HL-60 (cell line): Measurements from ENCODE around the gene MKLN1.

ENCODE experiments used
- DNase-seq, 2 experiments: peaks; one replicate each; pipeline ENCODE4 v3.0.0-alpha.2; 2010 to 2020; ENCODE audit warnings: low read depth in 1 of 2, low spot score in 1 of 2
- H3K27ac ChIP-seq: fragments of 250-450 bp; sonication (Bioruptor Pico); replicated peaks from 2 replicates; pipeline ENCODE4 v1.5.1; 2020; ENCODE audit warnings: mild to moderate bottlenecking, moderate library complexity
- H3K27me3 ChIP-seq: fragments of 250-450 bp; sonication (Bioruptor Pico); 2 replicates; pipeline ENCODE4 v1.5.1; 2021; ENCODE audit warnings: mild to moderate bottlenecking, moderate library complexity; ENCODE audit not compliant: insufficient read depth, poor library complexity, severe bottlenecking
- H3K4me3 ChIP-seq: replicated peaks from 2 replicates; pipeline ENCODE4 v1.5.1; 2011; ENCODE audit warnings: mild to moderate bottlenecking, control low read depth, low read length; ENCODE audit not compliant: insufficient read depth
- GABPA ChIP-seq: IDR thresholded peaks from 2 replicates; pipeline ENCODE4 v1.6.1; 2012; ENCODE audit warnings: low read depth
- POLR2AphosphoS5 ChIP-seq: IDR thresholded peaks from 2 replicates; pipeline ENCODE4 v1.6.1; 2012; ENCODE audit warnings: low read depth
- SPI1 ChIP-seq: IDR thresholded peaks from 2 replicates; pipeline ENCODE4 v1.6.1; 2012; ENCODE audit warnings: low read depth, mild to moderate bottlenecking, borderline replicate concordance
- TF ChIP-seq, protein P1 (sequence below): IDR thresholded peaks from 2 replicates; pipeline ENCODE4 v1.6.1; 2012; ENCODE audit warnings: low read depth; ENCODE audit not compliant: insufficient replicate concordance
- TF ChIP-seq, protein P2 (sequence below): IDR thresholded peaks from one replicate; pipeline ENCODE4 v1.5.1; 2011; ENCODE audit warnings: low read length, control low read depth, inconsistent platforms; ENCODE audit not compliant: insufficient read depth

Gene MKLN1

DNA sequence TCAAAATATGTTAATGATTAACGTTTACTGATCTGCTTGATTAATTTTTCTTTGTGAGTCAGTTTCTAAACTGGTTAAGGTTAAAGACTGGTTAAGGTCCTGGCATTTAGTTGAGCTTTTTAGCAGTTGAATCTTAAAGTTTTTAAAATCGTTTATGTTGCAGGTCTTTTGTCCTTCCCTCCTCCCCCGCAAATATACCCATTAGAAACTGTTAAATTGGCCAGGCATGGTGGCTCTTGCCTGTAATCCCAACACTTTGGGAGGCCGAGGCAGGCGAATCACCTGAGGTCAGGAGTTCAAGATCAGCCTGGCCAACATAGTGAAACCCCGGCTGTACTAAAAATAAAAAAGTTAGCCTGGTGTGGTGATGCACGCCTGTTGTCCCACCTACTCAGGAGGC lies 127.9 kb downstream of the MKLN1 start:
- H3K4me3 ChIP-seq, result no peak overlapping the region
- TF ChIP-seq GABPA, result no peak
- no peak for TF ChIP-seq SPI1
- TF ChIP-seq, protein P1, sequence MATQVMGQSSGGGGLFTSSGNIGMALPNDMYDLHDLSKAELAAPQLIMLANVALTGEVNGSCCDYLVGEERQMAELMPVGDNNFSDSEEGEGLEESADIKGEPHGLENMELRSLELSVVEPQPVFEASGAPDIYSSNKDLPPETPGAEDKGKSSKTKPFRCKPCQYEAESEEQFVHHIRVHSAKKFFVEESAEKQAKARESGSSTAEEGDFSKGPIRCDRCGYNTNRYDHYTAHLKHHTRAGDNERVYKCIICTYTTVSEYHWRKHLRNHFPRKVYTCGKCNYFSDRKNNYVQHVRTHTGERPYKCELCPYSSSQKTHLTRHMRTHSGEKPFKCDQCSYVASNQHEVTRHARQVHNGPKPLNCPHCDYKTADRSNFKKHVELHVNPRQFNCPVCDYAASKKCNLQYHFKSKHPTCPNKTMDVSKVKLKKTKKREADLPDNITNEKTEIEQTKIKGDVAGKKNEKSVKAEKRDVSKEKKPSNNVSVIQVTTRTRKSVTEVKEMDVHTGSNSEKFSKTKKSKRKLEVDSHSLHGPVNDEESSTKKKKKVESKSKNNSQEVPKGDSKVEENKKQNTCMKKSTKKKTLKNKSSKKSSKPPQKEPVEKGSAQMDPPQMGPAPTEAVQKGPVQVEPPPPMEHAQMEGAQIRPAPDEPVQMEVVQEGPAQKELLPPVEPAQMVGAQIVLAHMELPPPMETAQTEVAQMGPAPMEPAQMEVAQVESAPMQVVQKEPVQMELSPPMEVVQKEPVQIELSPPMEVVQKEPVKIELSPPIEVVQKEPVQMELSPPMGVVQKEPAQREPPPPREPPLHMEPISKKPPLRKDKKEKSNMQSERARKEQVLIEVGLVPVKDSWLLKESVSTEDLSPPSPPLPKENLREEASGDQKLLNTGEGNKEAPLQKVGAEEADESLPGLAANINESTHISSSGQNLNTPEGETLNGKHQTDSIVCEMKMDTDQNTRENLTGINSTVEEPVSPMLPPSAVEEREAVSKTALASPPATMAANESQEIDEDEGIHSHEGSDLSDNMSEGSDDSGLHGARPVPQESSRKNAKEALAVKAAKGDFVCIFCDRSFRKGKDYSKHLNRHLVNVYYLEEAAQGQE, result no peak
- no peak for TF ChIP-seq POLR2AphosphoS5
- TF ChIP-seq, protein P2, sequence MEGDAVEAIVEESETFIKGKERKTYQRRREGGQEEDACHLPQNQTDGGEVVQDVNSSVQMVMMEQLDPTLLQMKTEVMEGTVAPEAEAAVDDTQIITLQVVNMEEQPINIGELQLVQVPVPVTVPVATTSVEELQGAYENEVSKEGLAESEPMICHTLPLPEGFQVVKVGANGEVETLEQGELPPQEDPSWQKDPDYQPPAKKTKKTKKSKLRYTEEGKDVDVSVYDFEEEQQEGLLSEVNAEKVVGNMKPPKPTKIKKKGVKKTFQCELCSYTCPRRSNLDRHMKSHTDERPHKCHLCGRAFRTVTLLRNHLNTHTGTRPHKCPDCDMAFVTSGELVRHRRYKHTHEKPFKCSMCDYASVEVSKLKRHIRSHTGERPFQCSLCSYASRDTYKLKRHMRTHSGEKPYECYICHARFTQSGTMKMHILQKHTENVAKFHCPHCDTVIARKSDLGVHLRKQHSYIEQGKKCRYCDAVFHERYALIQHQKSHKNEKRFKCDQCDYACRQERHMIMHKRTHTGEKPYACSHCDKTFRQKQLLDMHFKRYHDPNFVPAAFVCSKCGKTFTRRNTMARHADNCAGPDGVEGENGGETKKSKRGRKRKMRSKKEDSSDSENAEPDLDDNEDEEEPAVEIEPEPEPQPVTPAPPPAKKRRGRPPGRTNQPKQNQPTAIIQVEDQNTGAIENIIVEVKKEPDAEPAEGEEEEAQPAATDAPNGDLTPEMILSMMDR, result no peak
- H3K27ac ChIP-seq, result no peak overlapping the region
- DNase-seq, result no peak
- H3K27me3 ChIP-seq, result no peaks in the 10 kb centered on the region

DNA sequence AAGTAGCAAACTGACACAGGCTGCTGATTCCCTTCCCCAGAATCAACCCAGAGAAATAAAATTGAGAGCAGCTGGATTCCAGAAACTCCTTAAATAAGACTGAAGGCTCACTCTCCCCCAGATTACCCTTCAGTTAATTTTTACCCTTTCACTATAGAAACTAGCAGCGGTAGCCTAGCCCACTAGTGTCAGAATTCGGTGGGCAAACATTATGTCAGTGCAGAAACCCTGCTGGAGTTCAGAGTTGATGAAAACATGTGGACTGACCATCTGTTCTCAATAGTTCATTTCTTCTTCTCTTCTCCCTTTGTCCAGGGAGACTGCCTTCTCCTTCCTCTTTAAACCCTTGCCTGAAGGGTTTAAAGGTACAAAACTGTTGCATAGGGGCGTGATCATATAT lies 128.7 kb downstream of the MKLN1 start:
- no peak overlapping the region for H3K4me3 ChIP-seq

DNA sequence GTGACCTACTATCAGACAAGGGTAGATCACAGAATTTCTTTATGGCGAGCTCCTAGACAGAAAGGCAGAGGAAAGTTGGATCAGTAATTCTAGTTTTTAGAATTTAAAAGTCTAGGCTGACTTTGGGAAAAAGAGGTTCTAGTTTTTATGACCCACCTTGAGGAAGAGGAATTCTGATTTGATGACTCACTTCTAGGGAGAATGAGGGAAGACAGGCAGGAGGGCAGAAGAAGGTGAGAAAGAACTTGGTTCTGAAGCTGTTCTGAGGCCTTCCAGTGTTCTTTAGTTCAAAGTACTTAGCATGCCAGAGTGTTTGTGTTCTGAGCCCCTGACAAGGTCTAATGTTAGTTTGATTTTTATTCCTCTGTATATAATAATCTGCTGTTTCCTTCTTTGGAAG lies 131.6 kb downstream of the MKLN1 start:
- no peak overlapping the region for H3K27ac ChIP-seq
- DNase-seq, result no peak
- H3K4me3 ChIP-seq, result no peak overlapping the region
- no peaks in the 10 kb centered on the region for H3K27me3 ChIP-seq
- TF ChIP-seq, protein P1, result no peak
- TF ChIP-seq GABPA, result no peak
- TF ChIP-seq, protein P2, result no peak
- TF ChIP-seq SPI1, result no peak
- TF ChIP-seq POLR2AphosphoS5, result no peak

More for the DNA sequence above, 128.7 kb downstream of the MKLN1 start:
- Histone ChIP-seq H3K27ac (no peak overlapping the region), H3K27me3 (no peaks in the 10 kb centered on the region)
- TF ChIP-seq, protein P2, result no peak
- TF ChIP-seq, protein P1, result no peak
- TF ChIP-seq SPI1, result no peak
- no peak for TF ChIP-seq GABPA
- TF ChIP-seq POLR2AphosphoS5, result no peak
- DNase-seq, result no peak
